GM23338 (cell line): Measurements from ENCODE around the gene TECTA. TPM values are rescaled to one million over a fixed set of nuclear protein-coding genes. Genes with fewer than 3 reads are reported as not detected.

Experiments
- ATAC-seq: fragments of 200-7000 bp; cut with Tn5 transposase; 3 replicates; pipeline ENCODE4 v1.9.1; 2020
- DNase-seq: peaks from one replicate; pipeline ENCODE4 v3.0.0-alpha.2; 2015; ENCODE audit warnings: low spot score
- H2AFZ ChIP-seq: fragments of 200-600 bp; sonication (generic); 2 replicates; pipeline ENCODE4 v1.8.0; 2016; ENCODE audit warnings: antibody characterized with exemption, mild to moderate bottlenecking, moderate library complexity
- H3F3A ChIP-seq: fragments of 200-600 bp; sonication (generic); replicated peaks from 2 replicates; pipeline ENCODE4 v1.8.0; 2017; ENCODE audit warnings: antibody characterized with exemption, mixed run types, low read depth
- H3K27ac ChIP-seq: fragments of 200-600 bp; sonication (generic); 2 replicates; pipeline ENCODE4 v1.6.1; 2016; ENCODE audit warnings: low read depth
- H3K27me3 ChIP-seq: fragments of 200-600 bp; sonication (generic); 2 replicates; pipeline ENCODE4 v1.8.0; 2016; ENCODE audit warnings: mild to moderate bottlenecking, mixed run types, moderate library complexity; ENCODE audit not compliant: insufficient read depth
- H3K36me3 ChIP-seq: fragments of 200-600 bp; sonication (generic); 2 replicates; pipeline ENCODE4 v1.8.0; 2016; ENCODE audit warnings: mild to moderate bottlenecking; ENCODE audit not compliant: insufficient read depth
- H3K4me1 ChIP-seq: fragments of 200-600 bp; sonication (generic); 2 replicates; pipeline ENCODE4 v1.8.0; 2016; ENCODE audit warnings: mild to moderate bottlenecking, moderate library complexity; ENCODE audit not compliant: insufficient read depth
- H3K4me2 ChIP-seq: fragments of 200-600 bp; sonication (generic); 2 replicates; pipeline ENCODE4 v1.7.1; 2017; ENCODE audit warnings: mixed run types
- H3K4me3 ChIP-seq: fragments of 200-600 bp; sonication (generic); 2 replicates; pipeline ENCODE4 v1.6.1; 2016; ENCODE audit warnings: mixed run types
- H3K79me2 ChIP-seq: fragments of 200-600 bp; sonication (generic); replicated peaks from 2 replicates; pipeline ENCODE4 v1.8.0; 2017; ENCODE audit warnings: mild to moderate bottlenecking; ENCODE audit not compliant: insufficient read depth
- H3K9me2 ChIP-seq: fragments of 200-600 bp; sonication (generic); 2 replicates; pipeline ENCODE4 v1.8.0; 2017; ENCODE audit not compliant: insufficient read depth
- H4K20me1 ChIP-seq: fragments of 200-600 bp; sonication (generic); replicated peaks from 2 replicates; pipeline ENCODE4 v1.8.0; 2017; ENCODE audit warnings: mild to moderate bottlenecking; ENCODE audit not compliant: insufficient read depth
- H3K27ac Mint-ChIP-seq: 2 replicates; pipeline ENCODE4 v1.8.0; 2020; ENCODE audit warnings: inconsistent platforms, mild to moderate bottlenecking, moderate library complexity, mixed read lengths
- H3K27me3 Mint-ChIP-seq: 3 replicates; pipeline ENCODE4 v1.8.0; 2022; ENCODE audit warnings: low read depth, mild to moderate bottlenecking, moderate library complexity, mixed read lengths, inconsistent platforms; ENCODE audit not compliant: insufficient read depth, poor library complexity
- H3K36me3 Mint-ChIP-seq: 3 replicates; pipeline ENCODE4 v1.8.0; 2021; ENCODE audit warnings: low read depth, mild to moderate bottlenecking, inconsistent platforms, moderate library complexity, mixed read lengths
- H3K4me1 Mint-ChIP-seq: 3 replicates; pipeline ENCODE4 v1.8.0; 2020; ENCODE audit warnings: mild to moderate bottlenecking, inconsistent platforms, mixed read lengths
- H3K4me3 Mint-ChIP-seq: 3 replicates; pipeline ENCODE4 v1.8.0; 2021; ENCODE audit warnings: moderate library complexity, mild to moderate bottlenecking, inconsistent platforms, mixed read lengths
- H3K9me3 Mint-ChIP-seq: 3 replicates; pipeline ENCODE4 v1.8.0; 2020; ENCODE audit warnings: moderate library complexity, mild to moderate bottlenecking, inconsistent platforms, mixed read lengths
- CREB1 ChIP-seq: fragments of 250-450 bp; sonication (Bioruptor Pico); IDR thresholded peaks from 2 replicates; pipeline ENCODE4 v1.5.0; 2020; ENCODE audit warnings: low read depth, mild to moderate bottlenecking, moderate library complexity
- CTCF ChIP-seq, 2 experiments: fragments of 200-600 bp in 1 of 2; sonication (generic) in 1 of 2; conservative IDR thresholded peaks; 2 replicates each; pipeline versions ENCODE4 v1.5.1 to v1.6.1; 2016 to 2017; ENCODE audit warnings: antibody characterized with exemption in 2 of 2, low read depth in 2 of 2, mild to moderate bottlenecking in 2 of 2, moderate library complexity in 1 of 2
- ETS1 ChIP-seq: IDR thresholded peaks from 2 replicates; pipeline ENCODE4 v1.6.1; 2016; ENCODE audit warnings: antibody characterized with exemption
- EZH2 ChIP-seq: fragments of 200-600 bp; sonication (generic); IDR thresholded peaks from one replicate; pipeline ENCODE4 v1.8.0; 2017; ENCODE audit warnings: antibody characterized with exemption, mild to moderate bottlenecking, low read depth; ENCODE audit not compliant: unreplicated experiment
- EZH2phosphoT487 ChIP-seq: fragments of 200-600 bp; sonication (generic); IDR thresholded peaks from one replicate; pipeline ENCODE4 v1.8.1; 2018; ENCODE audit warnings: antibody characterized with exemption; ENCODE audit not compliant: unreplicated experiment
- JUNB ChIP-seq: IDR thresholded peaks from one replicate; pipeline ENCODE4 v1.6.1; 2016; ENCODE audit warnings: antibody characterized with exemption; ENCODE audit not compliant: unreplicated experiment
- NANOG ChIP-seq: IDR thresholded peaks from 2 replicates; pipeline ENCODE4 v1.6.1; 2016; ENCODE audit warnings: antibody characterized with exemption, borderline replicate concordance
- POLR2AphosphoS5 ChIP-seq: IDR thresholded peaks from 2 replicates; pipeline ENCODE4 v1.6.1; 2016; ENCODE audit warnings: antibody characterized with exemption, low read depth
- REST ChIP-seq: IDR thresholded peaks from one replicate; pipeline ENCODE4 v1.6.1; 2018; ENCODE audit warnings: antibody characterized with exemption; ENCODE audit not compliant: unreplicated experiment
- STAT1 ChIP-seq: IDR thresholded peaks from one replicate; pipeline ENCODE4 v1.6.1; 2016; ENCODE audit warnings: antibody characterized with exemption; ENCODE audit not compliant: unreplicated experiment
- ZNF114 ChIP-seq: fragments of 250-450 bp; sonication (Bioruptor Pico); IDR thresholded peaks from 2 replicates; pipeline ENCODE4 v1.5.0; 2020; ENCODE audit warnings: mild to moderate bottlenecking, moderate library complexity
- ZNF331 ChIP-seq: fragments of 250-450 bp; sonication (Bioruptor Pico); IDR thresholded peaks from 2 replicates; pipeline ENCODE4 v1.5.0; 2020; ENCODE audit warnings: low read depth, mild to moderate bottlenecking, moderate library complexity
- ZNF462 ChIP-seq: fragments of 250-450 bp; sonication (Bioruptor Pico); IDR thresholded peaks from 2 replicates; pipeline ENCODE4 v1.5.0; 2020; ENCODE audit warnings: mild to moderate bottlenecking, moderate library complexity
- polyA plus RNA-seq: library from polyadenylated mRNA; unstranded; fragments of >200 nt; fragmentation: Nextera tagmentation; extraction: Ambion mirVana; gene quantifications from 2 replicates; pipeline ENCODE4 v1.2.1, GENCODE V29; 2016
- total RNA-seq: library from RNA; depleted of rRNA; stranded (reverse); fragments of >200 nt; shearing (Covaris generic); gene quantifications from 2 replicates; pipeline ENCODE4 v1.2.3, GENCODE V29; 2014

The TECTA gene
- total and polyA plus RNA-seq, 2 experiments from 2014 or later: 0.34 to 0.69 TPM

- H3K4me3 ChIP-seq: no peak overlapping the region
- Mint-ChIP-seq H3K4me1 (peaks cover 3% of the 10 kb centered on the region), H3K36me3 (no peaks in the 10 kb centered on the region)
These were observed 40.0 kb downstream of the TECTA start for GRCh38 chr11:121141066-121141465.

More at GRCh38 chr11:121141066-121141465, 40.0 kb downstream of the TECTA start:
- DNase-seq (no peak), ATAC-seq (no peak)
- TF ChIP-seq POLR2AphosphoS5 (no peak), REST (no peak), JUNB (no peak), EZH2phosphoT487 (no peak), ZNF462 (CRISPR knock-in tag) (no peak), CTCF (conservative IDR thresholded peaks at IDR 0.05; ENCODE audit: low read depth in 2 of 2) (no peak), CREB1 (CRISPR knock-in tag) (no peak), EZH2 (no peak), ETS1 (no peak), STAT1 (no peak), ZNF331 (CRISPR knock-in tag) (no peak), ZNF114 (CRISPR knock-in tag) (no peak), NANOG (no peak)
- no peaks in the 10 kb centered on the region for H3K9me3 Mint-ChIP-seq
- Histone ChIP-seq H4K20me1 (no peaks in the 10 kb centered on the region), H3K27me3 (no peaks in the 10 kb centered on the region), H3F3A (no peaks in the 10 kb centered on the region), H3K36me3 (no peaks in the 10 kb centered on the region), H2AFZ (no peak overlapping the region), H3K4me2 (no peak overlapping the region), H3K9me2 (no peaks in the 10 kb centered on the region), H3K4me1 (no peaks in the 10 kb centered on the region), H3K79me2 (no peaks in the 10 kb centered on the region), H3K27ac (no peak overlapping the region)
- no peak overlapping the region for H3K4me3 Mint-ChIP-seq
- H3K27ac Mint-ChIP-seq: no peak overlapping the region
- peaks cover 6% of the 10 kb centered on the region for H3K27me3 Mint-ChIP-seq
